ENCODE data around the gene XXYLT1. TPM values are rescaled to one million over a fixed set of nuclear protein-coding genes. Genes with fewer than 3 reads are reported as not detected.

XXYLT1 gene
- total and polyA plus RNA-seq, 9 of the 15 experiments (the other 6 are each of a cell fraction or from before 2014, with no cell fraction given) = 1.9 to 18.9 (median 15.0) TPM

DNA sequence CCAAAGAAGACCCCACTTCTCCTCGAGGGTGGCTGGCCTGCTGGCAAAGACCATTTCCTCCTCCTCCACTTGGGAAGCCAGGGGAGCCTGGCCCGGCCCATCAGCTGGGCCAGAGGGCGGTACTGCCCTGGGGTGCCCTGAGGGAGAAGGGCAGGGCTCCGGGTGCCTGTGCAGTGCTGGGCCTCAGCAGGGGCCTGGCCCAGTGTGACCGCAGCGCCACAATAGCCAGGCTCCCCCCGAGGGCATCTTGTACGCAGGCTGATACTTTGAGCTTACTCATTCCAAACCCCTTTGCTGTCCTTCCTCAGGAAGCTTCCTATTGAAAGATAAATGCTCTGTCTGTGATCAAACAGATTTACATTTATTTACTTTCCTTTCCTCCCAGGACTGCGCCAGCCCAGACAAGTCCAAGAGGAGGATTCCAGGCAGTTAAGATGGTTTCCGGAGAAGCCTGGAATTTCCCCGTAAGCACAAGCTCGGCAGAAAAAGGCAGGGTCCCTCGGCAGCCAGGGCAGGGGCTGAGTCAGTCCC is 240.1 kb downstream of the XXYLT1 start (continued):
- TF ChIP-seq STAT6 (CRISPR knock-in tag; IDR thresholded peaks at IDR 0.05) (no peak), E2F6 (IDR thresholded peaks at IDR 0.05; ENCODE audit: borderline replicate concordance in 1 of 2, extremely low read depth in 1 of 2, insufficient read depth in 1 of 2, insufficient read length in 1 of 2, low read depth in 1 of 2, low read length in 1 of 2, poor library complexity in 1 of 2, severe bottlenecking in 1 of 2) (no peak), ILK (tag; IDR thresholded peaks at IDR 0.05; ENCODE audit: borderline replicate concordance, low read depth) (no peak), ELK1 (CRISPR knock-in tag; IDR thresholded peaks at IDR 0.05) (no peak), GTF2E2 (tag; IDR thresholded peaks at IDR 0.05) (no peak)

Measured in K562 (cell line).